Mucosa of descending colon (tissue), 3 donors: ENCODE data around the gene CDC42EP4. TPM values are rescaled to one million over a fixed set of nuclear protein-coding genes. Genes with fewer than 3 reads are reported as not detected.
A peak's percentile ranks its signal among the peaks of the same experiment; 100 is the strongest.

Source experiments
- ATAC-seq: fragments of 200-7000 bp; cut with Tn5 transposase; one replicate; pipeline ENCODE4 v1.9.1; 2020; ENCODE audit warnings: mild to moderate bottlenecking, moderate library complexity
- DNase-seq, 3 donors: peaks; one replicate each; pipeline ENCODE4 v3.0.0-alpha.2; 2020
- H3K36me3 ChIP-seq: fragments of 200-600 bp; one replicate; pipeline ENCODE4 v1.8.0; 2021; ENCODE audit warnings: low read depth, mild to moderate bottlenecking
- H3K4me1 ChIP-seq: fragments of 200-600 bp; one replicate; pipeline ENCODE4 v1.8.0; 2021; ENCODE audit warnings: low read depth, mild to moderate bottlenecking
- H3K4me3 ChIP-seq: fragments of 200-600 bp; one replicate; pipeline ENCODE4 v1.8.0; 2021; ENCODE audit warnings: mild to moderate bottlenecking
- H3K9me3 ChIP-seq: fragments of 200-600 bp; one replicate; pipeline ENCODE4 v1.8.0; 2021; ENCODE audit warnings: mild to moderate bottlenecking
- intact Hi-C, 2 donors: fragments of 100-400 bp; cut with DNase I in 1 of 2; cut with micrococcal nuclease in 1 of 2; formaldehyde crosslinking; loops; one replicate each; pipeline versions ENCODE4 v1.11.0 to v1.11.1; 2022; cut with DNase I, micrococcal nuclease
- total RNA-seq, 3 donors: library from RNA; stranded (reverse); fragmentation: NEBNext Ultra II Directional in 2 of 3; extraction: Animal tissue kit (Norgen Biotek cat#: 25700) in 2 of 3; gene quantifications; one replicate each; pipeline versions ENCODE4 v1.2.1 to v1.2.4, GENCODE V29; 2021 to 2023
- TF ChIP-seq, protein P1 (sequence below): fragments of 200-600 bp; IDR thresholded peaks from one replicate; pipeline ENCODE4 v1.8.0; 2022; ENCODE audit warnings: antibody characterized with exemption, mild to moderate bottlenecking
- donor health status: DM: no; HTN: no; CAD: no; lungs with moderate emphysema.
- donor health status: DM: no; HTN: no; CAD: no.
- donor health status: DM: no; HTN: yes; CAD: no.

CDC42EP4 gene
- total RNA-seq, 3 donors from 2014 or later: 54.6 to 95.2 (median 75.9) TPM

DNA sequence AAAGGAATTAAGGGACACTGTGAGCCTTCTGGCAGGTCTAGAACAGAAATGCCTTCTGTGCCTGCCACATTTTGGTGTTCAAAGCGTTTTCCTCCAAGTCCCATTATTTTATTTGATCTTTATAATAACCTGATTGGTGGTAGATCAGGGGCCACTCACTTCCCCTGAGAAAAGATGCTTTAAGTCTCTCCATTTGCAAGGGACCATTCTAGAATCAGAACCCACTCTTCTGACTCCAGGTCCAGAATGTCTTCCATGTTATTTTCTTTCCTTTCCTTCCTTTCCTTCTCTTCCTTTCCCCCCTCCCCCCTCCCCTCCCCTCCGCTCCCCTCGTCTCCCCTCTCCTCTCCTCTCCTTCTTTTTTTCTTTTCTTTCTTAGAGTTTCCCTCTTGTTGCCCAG is 19.3 kb upstream of the CDC42EP4 start:
- H3K4me3 ChIP-seq: no peak overlapping the region
- H3K36me3 ChIP-seq: no peaks in the 10 kb centered on the region
- intact Hi-C loops: no loop called here
- no peaks in the 10 kb centered on the region for H3K9me3 ChIP-seq
- ATAC-seq (no peak), DNase-seq (no peak)
- TF ChIP-seq, protein P1, sequence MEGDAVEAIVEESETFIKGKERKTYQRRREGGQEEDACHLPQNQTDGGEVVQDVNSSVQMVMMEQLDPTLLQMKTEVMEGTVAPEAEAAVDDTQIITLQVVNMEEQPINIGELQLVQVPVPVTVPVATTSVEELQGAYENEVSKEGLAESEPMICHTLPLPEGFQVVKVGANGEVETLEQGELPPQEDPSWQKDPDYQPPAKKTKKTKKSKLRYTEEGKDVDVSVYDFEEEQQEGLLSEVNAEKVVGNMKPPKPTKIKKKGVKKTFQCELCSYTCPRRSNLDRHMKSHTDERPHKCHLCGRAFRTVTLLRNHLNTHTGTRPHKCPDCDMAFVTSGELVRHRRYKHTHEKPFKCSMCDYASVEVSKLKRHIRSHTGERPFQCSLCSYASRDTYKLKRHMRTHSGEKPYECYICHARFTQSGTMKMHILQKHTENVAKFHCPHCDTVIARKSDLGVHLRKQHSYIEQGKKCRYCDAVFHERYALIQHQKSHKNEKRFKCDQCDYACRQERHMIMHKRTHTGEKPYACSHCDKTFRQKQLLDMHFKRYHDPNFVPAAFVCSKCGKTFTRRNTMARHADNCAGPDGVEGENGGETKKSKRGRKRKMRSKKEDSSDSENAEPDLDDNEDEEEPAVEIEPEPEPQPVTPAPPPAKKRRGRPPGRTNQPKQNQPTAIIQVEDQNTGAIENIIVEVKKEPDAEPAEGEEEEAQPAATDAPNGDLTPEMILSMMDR: no peak
- H3K4me1 ChIP-seq: peaks cover 8% of the 10 kb centered on the region

- H3K4me3 ChIP-seq: no peak overlapping the region
- TF ChIP-seq, protein P1: no peak
- ATAC-seq: no peak
Observed at GRCh38 chr17:73327676-73328075, 15.9 kb upstream of the CDC42EP4 start.

DNA sequence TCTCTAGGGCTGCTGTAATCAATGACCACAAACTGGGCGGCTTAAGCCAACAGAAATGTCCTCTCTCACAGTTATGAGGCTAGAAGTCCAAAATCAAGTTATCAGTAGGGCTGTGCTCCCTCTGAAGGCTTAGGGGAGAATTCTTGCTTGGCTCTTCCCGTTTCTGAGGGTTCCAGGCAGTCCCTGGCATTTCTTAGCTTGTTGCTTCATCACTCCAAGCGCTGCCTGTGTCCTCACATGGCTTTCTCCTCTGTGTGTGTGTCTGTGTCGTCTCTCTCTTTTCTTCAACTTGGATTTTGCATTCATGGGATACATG is 13.7 kb upstream of the CDC42EP4 start:
- Histone ChIP-seq H3K36me3 (no peaks in the 10 kb centered on the region), H3K4me1 (no peaks in the 10 kb centered on the region), H3K9me3 (no peaks in the 10 kb centered on the region), H3K4me3 (no peak overlapping the region)
- intact Hi-C loops: no loop called here
- ATAC-seq (peak; percentile 49), DNase-seq (no peak)
- TF ChIP-seq, protein P1: no peak

More at GRCh38 chr17:73327676-73328075, 15.9 kb upstream of the CDC42EP4 start:
- no peaks in the 10 kb centered on the region for H3K9me3 ChIP-seq
- H3K4me1 ChIP-seq: no peaks in the 10 kb centered on the region
- intact Hi-C loops: no loop called here
- DNase-seq: no peak
- H3K36me3 ChIP-seq: no peaks in the 10 kb centered on the region

GRCh38 chr17:73324711-73325526 is 13.1 kb upstream of the CDC42EP4 start:
- TF ChIP-seq, protein P1: no peak
- H3K4me1 ChIP-seq: no peaks in the 10 kb centered on the region
- no peak for DNase-seq
- H3K9me3 ChIP-seq: no peaks in the 10 kb centered on the region
- H3K4me3 ChIP-seq: no peak overlapping the region
- intact Hi-C loops: no loop called here
- ATAC-seq: no peak
- no peaks in the 10 kb centered on the region for H3K36me3 ChIP-seq

- no peak for ATAC-seq
- no peak for DNase-seq
- Histone ChIP-seq H3K9me3 (no peaks in the 10 kb centered on the region), H3K36me3 (no peaks in the 10 kb centered on the region), H3K4me3 (no peak overlapping the region), H3K4me1 (no peaks in the 10 kb centered on the region)
- intact Hi-C loops: no loop called here
- TF ChIP-seq, protein P1: no peak
Observed at GRCh38 chr17:73324160-73324475, 12.3 kb upstream of the CDC42EP4 start.
